HG03457 (cell line): Measurements from ENCODE around the gene APP.

Experiments
- ATAC-seq: cut with Tn5 transposase; IDR thresholded peaks from one replicate; pipeline ENCODE4 v1.9.1; 2021; ENCODE audit warnings: moderate number of reproducible peaks; ENCODE audit not compliant: unreplicated experiment

The APP gene

GRCh38 chr21:25911730-25912401, 258.7 kb downstream of the APP start:
- no peak for ATAC-seq

GRCh38 chr21:25910809-25911208, 259.8 kb downstream of the APP start:
- ATAC-seq = no peak

- ATAC-seq = no peak
Measured at GRCh38 chr21:25909341-25909740, 261.2 kb downstream of the APP start.

GRCh38 chr21:25908495-25908894, 262.1 kb downstream of the APP start:
- no peak for ATAC-seq

- no peak for ATAC-seq
Measured at GRCh38 chr21:25907573-25908275, 262.8 kb downstream of the APP start.

GRCh38 chr21:25906587-25906986, 264.0 kb downstream of the APP start:
- no peak for ATAC-seq

- no peak for ATAC-seq
Measured at GRCh38 chr21:25905126-25905525, 265.4 kb downstream of the APP start.

GRCh38 chr21:25904044-25904695, 266.4 kb downstream of the APP start:
- no peak for ATAC-seq

- no peak for ATAC-seq
Measured at GRCh38 chr21:25903607-25904006, 267.0 kb downstream of the APP start.

GRCh38 chr21:25901330-25901979, 269.1 kb downstream of the APP start:
- no peak for ATAC-seq

GRCh38 chr21:25898671-25899070, 271.9 kb downstream of the APP start:
- no peak for ATAC-seq

- no peak for ATAC-seq
Measured at GRCh38 chr21:25897383-25897782, 273.2 kb downstream of the APP start.

- ATAC-seq = no peak
Measured at GRCh38 chr21:25896501-25897056, 274.0 kb downstream of the APP start.

GRCh38 chr21:25895565-25896205, 274.9 kb downstream of the APP start:
- no peak for ATAC-seq

- ATAC-seq = no peak
Measured at GRCh38 chr21:25893191-25893590, 277.4 kb downstream of the APP start.

- ATAC-seq = no peak
Measured at GRCh38 chr21:25891596-25891995, 279.0 kb downstream of the APP start.

- no peak for ATAC-seq
Measured at GRCh38 chr21:25890001-25890400, 280.6 kb downstream of the APP start.

GRCh38 chr21:25888711-25889110, 281.9 kb downstream of the APP start:
- ATAC-seq = no peak

GRCh38 chr21:25887646-25888306, 282.8 kb downstream of the APP start:
- ATAC-seq = no peak

- no peak for ATAC-seq
Measured at GRCh38 chr21:25887166-25887565, 283.4 kb downstream of the APP start.
